ENCODE data around the gene HES2.
"Not testable (repeated sequence)": the region's sequence is repeated elsewhere in the genome, so short reads cannot be mapped to it uniquely, and the experiment has no call there.

The HES2 gene

GRCh38 chr1:6446665-6447015 is 26.9 kb upstream of the HES2 start:
- no peak for TF ChIP-seq CTCF (IDR thresholded peaks at IDR 0.05; ENCODE audit: low read depth, low read length)
- no peak overlapping the region for H3K4me3 ChIP-seq (replicated peaks in 1 of 2; ENCODE audit: low read depth in 2 of 2, low read length in 2 of 2)
- DNase-seq (ENCODE audit: low read depth in 2 of 2), result no peak

- DNase-seq (ENCODE audit: low read depth in 2 of 2); H3K4me3 ChIP-seq (replicated peaks in 1 of 2; ENCODE audit: low read depth in 2 of 2, low read length in 2 of 2): not testable (repeated sequence)
These were observed 26.2 kb upstream of the HES2 start for GRCh38 chr1:6445929-6446328.

- peak; percentile 50 to 56 for DNase-seq (ENCODE audit: low read depth in 2 of 2)
- H3K4me3 ChIP-seq (replicated peaks in 1 of 2; ENCODE audit: low read depth in 2 of 2, low read length in 2 of 2), result no peak overlapping the region
- TF ChIP-seq CTCF (IDR thresholded peaks at IDR 0.05; ENCODE audit: low read depth, low read length), result peak; percentile 79
These were observed 25.5 kb upstream of the HES2 start for GRCh38 chr1:6445062-6445763.

GRCh38 chr1:6444377-6444776 is 24.7 kb upstream of the HES2 start:
- DNase-seq (ENCODE audit: low read depth in 2 of 2), result no peak
- H3K4me3 ChIP-seq (replicated peaks in 1 of 2; ENCODE audit: low read depth in 2 of 2, low read length in 2 of 2), result no peak overlapping the region
- no peak for TF ChIP-seq CTCF (IDR thresholded peaks at IDR 0.05; ENCODE audit: low read depth, low read length)

- no peak for DNase-seq (ENCODE audit: low read depth in 2 of 2)
- H3K4me3 ChIP-seq (replicated peaks in 1 of 2; ENCODE audit: low read depth in 2 of 2, low read length in 2 of 2), result no peak overlapping the region
- no peak for TF ChIP-seq CTCF (IDR thresholded peaks at IDR 0.05; ENCODE audit: low read depth, low read length)
These were observed 23.8 kb upstream of the HES2 start for GRCh38 chr1:6443339-6444115.

GRCh38 chr1:6441586-6441985 is 21.9 kb upstream of the HES2 start:
- no peak for TF ChIP-seq CTCF (IDR thresholded peaks at IDR 0.05; ENCODE audit: low read depth, low read length)
- DNase-seq (ENCODE audit: low read depth in 2 of 2), result no peak
- no peak overlapping the region for H3K4me3 ChIP-seq (replicated peaks in 1 of 2; ENCODE audit: low read depth in 2 of 2, low read length in 2 of 2)

- no peak overlapping the region for H3K4me3 ChIP-seq (replicated peaks in 1 of 2; ENCODE audit: low read depth in 2 of 2, low read length in 2 of 2)
- peak in 1 of 2 donors; percentile 42 for DNase-seq (ENCODE audit: low read depth in 2 of 2)
- no peak for TF ChIP-seq CTCF (IDR thresholded peaks at IDR 0.05; ENCODE audit: low read depth, low read length)
These were observed 20.7 kb upstream of the HES2 start for GRCh38 chr1:6440198-6441126.

Data from cardiac fibroblast (primary cell).